ENCODE results near the gene REEP3.
"Not testable (repeated sequence)": the region's sequence is repeated elsewhere in the genome, so short reads cannot be mapped to it uniquely, and the experiment has no call there.

REEP3 gene

GRCh38 chr10:63549810-63550209 lies 28.6 kb downstream of the REEP3 start:
- no peak for DNase-seq

- peak; percentile 84 for DNase-seq
Measured at GRCh38 chr10:63553031-63553430, 31.8 kb downstream of the REEP3 start.

GRCh38 chr10:63553473-63553872 lies 32.3 kb downstream of the REEP3 start:
- DNase-seq: peak; percentile 4

- DNase-seq: peak; percentile 95
Measured at GRCh38 chr10:63554657-63555056, 33.5 kb downstream of the REEP3 start.

- no peak for DNase-seq
Measured at GRCh38 chr10:63555330-63555729, 34.1 kb downstream of the REEP3 start.

- DNase-seq: no peak
Measured at GRCh38 chr10:63558132-63558784, 37.1 kb downstream of the REEP3 start.

- DNase-seq: no peak
Measured at GRCh38 chr10:63561341-63561740, 40.1 kb downstream of the REEP3 start.

- DNase-seq: no peak
Measured at GRCh38 chr10:63562391-63562790, 41.2 kb downstream of the REEP3 start.

- DNase-seq: no peak
Measured at GRCh38 chr10:63562857-63563256, 41.7 kb downstream of the REEP3 start.

- DNase-seq: no peak
Measured at GRCh38 chr10:63563623-63564022, 42.4 kb downstream of the REEP3 start.

GRCh38 chr10:63564731-63565130 lies 43.5 kb downstream of the REEP3 start:
- not testable (repeated sequence) for DNase-seq

GRCh38 chr10:63573068-63573697 lies 52.0 kb downstream of the REEP3 start:
- peak; percentile 47 for DNase-seq

- no peak for DNase-seq
Measured at GRCh38 chr10:63574011-63574410, 52.8 kb downstream of the REEP3 start.

- DNase-seq: no peak
Measured at GRCh38 chr10:63576501-63576900, 55.3 kb downstream of the REEP3 start.

GRCh38 chr10:63578501-63578900 lies 57.3 kb downstream of the REEP3 start:
- no peak for DNase-seq

GRCh38 chr10:63579371-63580014 lies 58.3 kb downstream of the REEP3 start:
- no peak for DNase-seq

- no peak for DNase-seq
Measured at GRCh38 chr10:63582690-63583089, 61.5 kb downstream of the REEP3 start.

GRCh38 chr10:63583397-63583796 lies 62.2 kb downstream of the REEP3 start:
- DNase-seq: no peak

- DNase-seq: peak; percentile 10
Measured at GRCh38 chr10:63583909-63584724, 62.9 kb downstream of the REEP3 start.

- DNase-seq: peak; percentile 12
Measured at GRCh38 chr10:63584725-63585035, 63.5 kb downstream of the REEP3 start.

- DNase-seq: no peak
Measured at GRCh38 chr10:63585041-63585440, 63.8 kb downstream of the REEP3 start.

- no peak for DNase-seq
Measured at GRCh38 chr10:63586043-63586442, 64.8 kb downstream of the REEP3 start.

- DNase-seq: no peak
Measured at GRCh38 chr10:63587191-63587590, 66.0 kb downstream of the REEP3 start.

Data from fibroblast of skin of abdomen (primary cell).